ENCODE results near the gene LRP5.
"Not testable (repeated sequence)": the region's sequence is repeated elsewhere in the genome, so short reads cannot be mapped to it uniquely, and the experiment has no call there.

DNA sequence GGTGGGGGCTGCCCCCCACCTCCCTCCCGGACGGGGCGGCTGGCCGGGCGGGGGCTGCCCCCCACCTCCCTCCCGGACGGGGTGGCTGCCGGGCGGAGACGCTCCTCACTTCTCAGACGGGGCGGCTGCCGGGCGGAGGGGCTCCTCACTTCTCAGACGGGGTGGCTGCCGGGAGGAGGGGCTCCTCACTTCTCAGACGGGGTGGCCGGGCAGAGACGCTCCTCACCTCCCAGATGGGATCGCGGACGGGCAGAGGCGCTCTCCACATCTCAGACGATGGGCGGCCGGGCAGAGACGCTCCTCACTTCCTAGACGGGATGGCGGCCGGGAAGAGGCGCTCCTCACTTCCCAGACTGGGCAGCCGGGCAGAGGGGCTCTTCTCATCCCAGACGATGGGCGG, 163.2 kb downstream of the LRP5 start:
- TF ChIP-seq, protein P1, sequence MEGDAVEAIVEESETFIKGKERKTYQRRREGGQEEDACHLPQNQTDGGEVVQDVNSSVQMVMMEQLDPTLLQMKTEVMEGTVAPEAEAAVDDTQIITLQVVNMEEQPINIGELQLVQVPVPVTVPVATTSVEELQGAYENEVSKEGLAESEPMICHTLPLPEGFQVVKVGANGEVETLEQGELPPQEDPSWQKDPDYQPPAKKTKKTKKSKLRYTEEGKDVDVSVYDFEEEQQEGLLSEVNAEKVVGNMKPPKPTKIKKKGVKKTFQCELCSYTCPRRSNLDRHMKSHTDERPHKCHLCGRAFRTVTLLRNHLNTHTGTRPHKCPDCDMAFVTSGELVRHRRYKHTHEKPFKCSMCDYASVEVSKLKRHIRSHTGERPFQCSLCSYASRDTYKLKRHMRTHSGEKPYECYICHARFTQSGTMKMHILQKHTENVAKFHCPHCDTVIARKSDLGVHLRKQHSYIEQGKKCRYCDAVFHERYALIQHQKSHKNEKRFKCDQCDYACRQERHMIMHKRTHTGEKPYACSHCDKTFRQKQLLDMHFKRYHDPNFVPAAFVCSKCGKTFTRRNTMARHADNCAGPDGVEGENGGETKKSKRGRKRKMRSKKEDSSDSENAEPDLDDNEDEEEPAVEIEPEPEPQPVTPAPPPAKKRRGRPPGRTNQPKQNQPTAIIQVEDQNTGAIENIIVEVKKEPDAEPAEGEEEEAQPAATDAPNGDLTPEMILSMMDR (IDR thresholded peaks at IDR 0.05), result not testable (repeated sequence)
- not testable (repeated sequence) for TF ChIP-seq POLR2AphosphoS5, EP300, POLR2A (IDR thresholded peaks at IDR 0.05)
